ENCODE data around the gene SFT2D1. TPM values are rescaled to one million over a fixed set of nuclear protein-coding genes. Genes with fewer than 3 reads are reported as not detected.

Gene SFT2D1
- total RNA-seq, 1 donor from 2014 or later: 52.5 TPM

GRCh38 chr6:166282394-166283032, 59.8 kb downstream of the SFT2D1 start:
- intact Hi-C loops (cut with micrococcal nuclease): no loop called here

GRCh38 chr6:166281104-166281503, 61.2 kb downstream of the SFT2D1 start:
- intact Hi-C loops (cut with micrococcal nuclease): no loop called here

DNA sequence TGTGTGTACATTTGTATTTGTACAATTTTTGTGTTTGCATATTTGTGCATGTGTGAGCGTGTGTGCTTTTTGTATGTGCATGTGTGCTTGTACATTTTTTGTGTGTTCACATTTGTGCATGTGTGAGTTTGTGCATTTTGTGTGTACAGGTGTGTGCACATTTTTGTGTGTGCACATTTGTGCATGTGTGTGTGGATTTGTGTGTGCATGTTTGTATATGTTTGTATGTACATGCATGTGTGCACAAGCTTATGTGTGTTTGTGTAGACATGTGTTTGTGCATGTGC, 63.0 kb downstream of the SFT2D1 start:
- intact Hi-C loops (cut with micrococcal nuclease): loop anchor here (5.0 to 10.0 kb wide), 4 partner anchors 53 to 1095 kb away; partner anchors contain the start of gene RPS6KA2

GRCh38 chr6:166278579-166279392, 63.6 kb downstream of the SFT2D1 start:
- intact Hi-C loops (cut with micrococcal nuclease): loop anchor here (5.0 to 10.0 kb wide), 4 partner anchors 54 to 1096 kb away; partner anchors contain the start of gene RPS6KA2

- intact Hi-C loops (cut with micrococcal nuclease): loop anchor here (5.0 to 10.0 kb wide), 4 partner anchors 54 to 1097 kb away; partner anchors contain the start of gene RPS6KA2
Measured at GRCh38 chr6:166277892-166278578, 64.3 kb downstream of the SFT2D1 start.

DNA sequence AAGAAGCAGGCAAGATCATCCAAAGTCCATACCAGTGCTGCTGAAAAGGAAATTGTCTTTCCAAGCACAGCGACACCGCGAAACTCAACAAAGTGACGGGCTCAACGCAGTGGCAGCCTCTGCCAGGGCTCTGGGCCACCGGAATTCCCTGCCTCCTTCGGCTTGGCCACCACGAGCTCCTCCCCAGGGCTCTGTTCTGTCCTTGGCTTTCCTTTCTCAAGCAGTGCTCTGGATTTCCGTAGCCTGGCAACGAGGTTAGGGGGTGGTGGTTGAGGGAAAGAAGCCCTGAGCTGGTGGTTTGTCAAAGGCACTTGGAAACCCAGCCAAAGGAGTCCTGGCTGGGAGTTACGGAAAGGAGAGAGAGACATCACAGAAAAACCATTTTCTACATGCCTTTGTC, 65.3 kb downstream of the SFT2D1 start:
- intact Hi-C loops (cut with micrococcal nuclease): loop anchor here (5.0 to 10.0 kb wide), 4 partner anchors 55 to 1098 kb away; partner anchors contain the start of gene RPS6KA2

GRCh38 chr6:166275714-166276166, 66.6 kb downstream of the SFT2D1 start:
- intact Hi-C loops (cut with micrococcal nuclease): loop anchor here (1.0 to 10.0 kb wide), 6 partner anchors 57 to 1099 kb away; partner anchors contain the start of gene RPS6KA2

GRCh38 chr6:166274739-166275370, 67.5 kb downstream of the SFT2D1 start:
- intact Hi-C loops (cut with micrococcal nuclease): loop anchor here (1.0 to 10.0 kb wide), 6 partner anchors 57 to 1100 kb away; partner anchors contain the start of gene RPS6KA2

- intact Hi-C loops (cut with micrococcal nuclease): loop anchor here (10.0 kb wide), 1 partner anchor 1101 kb away; no protein-coding TSS in a partner anchor
Measured at GRCh38 chr6:166274163-166274562, 68.2 kb downstream of the SFT2D1 start.

DNA sequence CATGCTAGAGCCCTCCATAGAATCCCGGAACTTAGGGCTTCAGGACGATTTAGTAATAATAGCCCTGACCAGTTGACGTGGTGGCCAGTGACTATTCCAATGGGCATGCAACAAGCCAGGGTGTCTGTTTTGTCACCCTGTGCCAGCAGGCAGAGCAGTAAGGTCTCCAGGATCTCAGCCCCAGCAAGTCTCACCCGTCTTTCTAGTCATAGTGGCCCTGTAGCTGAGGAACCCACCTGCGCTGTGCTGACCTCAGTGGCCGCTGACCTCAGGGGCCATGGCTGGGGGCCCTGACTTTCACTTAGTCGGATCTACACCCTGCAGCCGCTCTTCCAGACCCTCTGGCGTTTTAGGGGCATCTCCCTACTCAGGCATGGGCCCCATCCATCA, 71.0 kb downstream of the SFT2D1 start:
- intact Hi-C loops (cut with micrococcal nuclease): loop anchor here (10.0 kb wide), 1 partner anchor 1103 kb away; no protein-coding TSS in a partner anchor

DNA sequence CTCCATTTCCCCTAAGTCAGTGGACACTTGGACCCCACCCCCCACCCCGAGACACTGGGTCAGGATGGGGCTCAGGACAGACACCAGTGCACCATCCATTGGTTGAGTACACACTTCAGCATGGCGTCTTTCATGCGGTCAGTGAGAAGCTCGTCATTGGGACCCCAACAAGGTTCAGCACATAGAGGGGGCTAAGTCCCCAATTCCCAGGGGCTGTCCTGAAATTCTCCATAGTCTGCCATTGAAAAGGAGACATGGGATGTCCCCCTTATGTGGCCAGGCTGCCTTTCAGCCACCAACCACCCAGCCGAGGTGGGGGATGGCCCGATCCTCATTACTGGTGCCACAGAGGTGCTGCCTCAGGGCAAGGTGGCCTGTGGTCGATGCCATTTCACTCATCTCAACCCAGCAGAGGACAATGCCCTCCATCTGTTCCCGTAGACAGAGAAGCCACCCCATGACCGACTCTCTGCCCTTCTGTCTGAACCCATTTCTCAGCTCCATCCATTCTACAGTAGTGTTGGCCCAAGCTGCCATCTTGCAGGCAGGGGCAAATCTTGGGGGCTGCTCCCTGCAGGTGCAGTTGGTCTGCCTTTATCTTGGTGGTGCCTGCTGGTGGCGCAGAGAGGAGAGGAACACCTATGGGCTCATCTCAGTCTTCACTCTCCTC, 71.5 kb downstream of the SFT2D1 start:
- intact Hi-C loops (cut with micrococcal nuclease): loop anchor here (10.0 kb wide), 1 partner anchor 1104 kb away; no protein-coding TSS in a partner anchor

Other genes with a start within 250 kb of the SFT2D1 start
- not detected in 2 replicates for gene TBXT, start 174.7 kb downstream of the SFT2D1 start, total RNA-seq
- not detected in 2 replicates for gene PRR18, start 34.2 kb downstream of the SFT2D1 start, total RNA-seq
- gene MPC1, start 40.4 kb upstream of the SFT2D1 start, total RNA-seq: 24.1 and 27.7 TPM in 2 replicates
- 0.22 and 0.39 TPM in 2 replicates for gene RAMACL, start 244.1 kb upstream of the SFT2D1 start, total RNA-seq